HepG2 (cell line): ENCODE measurements around the gene UCKL1. TPM values are rescaled to one million over a fixed set of nuclear protein-coding genes. Genes with fewer than 3 reads are reported as not detected.

Experiments
- CBX5 ChIP-seq: sonication (generic); formaldehyde crosslinking; IDR thresholded peaks from 2 replicates; pipeline ENCODE4 v1.4.0; 2020; ENCODE audit warnings: missing genetic modification reagents, borderline replicate concordance
- DMAP1 ChIP-seq: IDR thresholded peaks from 2 replicates; pipeline ENCODE4 v1.6.1; 2016
- GATA4 ChIP-seq: sonication (generic); IDR thresholded peaks from 2 replicates; pipeline ENCODE4 v1.6.1; 2016; ENCODE audit warnings: antibody characterized with exemption, low read depth, borderline replicate concordance
- HNF1B ChIP-seq: sonication (generic); formaldehyde crosslinking; IDR thresholded peaks from 2 replicates; pipeline ENCODE4 v1.5.1; 2020; ENCODE audit warnings: mild to moderate bottlenecking, moderate library complexity, missing genetic modification reagents
- NCOA1 ChIP-seq: sonication (generic); formaldehyde crosslinking; IDR thresholded peaks from 2 replicates; pipeline ENCODE4 v1.9.0; 2021; ENCODE audit warnings: missing genetic modification reagents
- SNRNP70 ChIP-seq: fragments of 200-400 bp; formaldehyde crosslinking; IDR thresholded peaks from 2 replicates; pipeline ENCODE4 v1.6.1; 2017; ENCODE audit warnings: mild to moderate bottlenecking, low read depth, low read length, moderate library complexity
- ZFP41 ChIP-seq: sonication (generic); formaldehyde crosslinking; IDR thresholded peaks from 2 replicates; pipeline ENCODE4 v1.4.0; 2020; ENCODE audit warnings: mild to moderate bottlenecking, missing genetic modification reagents, borderline replicate concordance
- ZFYVE20 ChIP-seq: sonication (generic); formaldehyde crosslinking; IDR thresholded peaks from 2 replicates; pipeline ENCODE4 v1.8.0; 2023; ENCODE audit warnings: low read depth, mild to moderate bottlenecking, moderate library complexity, missing genetic modification reagents, borderline replicate concordance
- ZKSCAN5 ChIP-seq: sonication (generic); formaldehyde crosslinking; IDR thresholded peaks from 2 replicates; pipeline ENCODE4 v1.5.1; 2020; ENCODE audit warnings: mild to moderate bottlenecking, missing genetic modification reagents
- ZNF101 ChIP-seq: sonication (generic); formaldehyde crosslinking; IDR thresholded peaks from 2 replicates; pipeline ENCODE4 v1.4.0; 2020; ENCODE audit warnings: mild to moderate bottlenecking, low read depth, missing genetic modification reagents, borderline replicate concordance
- ZNF619 ChIP-seq: sonication (generic); formaldehyde crosslinking; IDR thresholded peaks from 2 replicates; pipeline ENCODE4 v1.4.0; 2020; ENCODE audit warnings: mild to moderate bottlenecking, missing genetic modification reagents
- ZNF772 ChIP-seq: sonication (generic); formaldehyde crosslinking; IDR thresholded peaks from 2 replicates; pipeline ENCODE4 v1.5.0; 2020; ENCODE audit warnings: mild to moderate bottlenecking, missing genetic modification reagents
- polyA plus RNA-seq, 8 experiments: library from polyadenylated mRNA; depleted of rRNA in 3 of 8; stranded (reverse) in 7 of 8; unstranded in 1 of 8; fragments of >200 nt; fragmentation: Illumina TruSeq in 4 of 8; extraction: Trizol in 4 of 8; gene quantifications; 2 replicates each; pipeline versions ENCODE4 v1.2.1 to v1.2.3, GENCODE V29; 2011 to 2016; ENCODE audit warnings: low read depth in 4 of 8, missing spikeins in 1 of 8, mixed read lengths in 1 of 8; ENCODE audit not compliant: insufficient read depth in 1 of 8
- total RNA-seq, 5 experiments: library from RNA; depleted of rRNA; stranded (reverse); fragments of >200 nt; fragmentation: Illumina TruSeq; extraction: Trizol; gene quantifications; 2 replicates each; pipeline ENCODE4 v1.2.3, GENCODE V29; 2016; ENCODE audit warnings: low read depth in 1 of 5
- TF ChIP-seq, protein P1 (sequence below): IDR thresholded peaks from 2 replicates; pipeline ENCODE4 v1.6.1; 2016; ENCODE audit warnings: mild to moderate bottlenecking
- TF ChIP-seq, protein P2 (sequence below): sonication (generic); formaldehyde crosslinking; IDR thresholded peaks from 2 replicates; pipeline ENCODE4 v1.5.1; 2020; ENCODE audit warnings: mild to moderate bottlenecking, missing genetic modification reagents
- TF ChIP-seq, protein P3 (sequence below): sonication (generic); formaldehyde crosslinking; conservative IDR thresholded peaks from 2 replicates; pipeline ENCODE4 v1.8.0; 2022; ENCODE audit warnings: low read depth, missing genetic modification reagents
- TF ChIP-seq, protein P4 (sequence below): sonication (generic); formaldehyde crosslinking; IDR thresholded peaks from 2 replicates; pipeline ENCODE4 v1.8.1; 2023; ENCODE audit warnings: missing genetic modification reagents, mild to moderate bottlenecking, borderline replicate concordance

UCKL1 gene
- total and polyA plus RNA-seq, 2 of the 13 experiments (the other 11 are each of a cell fraction or from before 2014, with no cell fraction given) = 50.2 to 126 TPM

- TF ChIP-seq GATA4 (no peak), CBX5 (CRISPR knock-in tag) (no peak; the same call in 1 of the 2 replicates), ZFYVE20 (CRISPR knock-in tag) (0 out of 2 replicates have a peak, but pooled peaks have one; percentile 65), NCOA1 (CRISPR knock-in tag) (no peak), ZNF101 (0 out of 2 replicates have a peak, but pooled peaks have one; percentile 69), ZNF772 (no peak), ZKSCAN5 (no peak), ZNF619 (CRISPR knock-in tag) (peak; percentile 93; the same call in 1 of the 2 replicates), ZFP41 (CRISPR knock-in tag) (no peak), HNF1B (CRISPR knock-in tag) (peak; percentile 79), SNRNP70 (no peak), DMAP1 (CRISPR knock-in tag) (peak; percentile 78; the same call in 1 of the 2 replicates)
- TF ChIP-seq, protein P1, sequence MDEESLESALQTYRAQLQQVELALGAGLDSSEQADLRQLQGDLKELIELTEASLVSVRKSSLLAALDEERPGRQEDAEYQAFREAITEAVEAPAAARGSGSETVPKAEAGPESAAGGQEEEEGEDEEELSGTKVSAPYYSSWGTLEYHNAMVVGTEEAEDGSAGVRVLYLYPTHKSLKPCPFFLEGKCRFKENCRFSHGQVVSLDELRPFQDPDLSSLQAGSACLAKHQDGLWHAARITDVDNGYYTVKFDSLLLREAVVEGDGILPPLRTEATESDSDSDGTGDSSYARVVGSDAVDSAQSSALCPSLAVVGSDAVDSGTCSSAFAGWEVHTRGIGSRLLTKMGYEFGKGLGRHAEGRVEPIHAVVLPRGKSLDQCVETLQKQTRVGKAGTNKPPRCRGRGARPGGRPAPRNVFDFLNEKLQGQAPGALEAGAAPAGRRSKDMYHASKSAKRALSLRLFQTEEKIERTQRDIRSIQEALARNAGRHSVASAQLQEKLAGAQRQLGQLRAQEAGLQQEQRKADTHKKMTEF = peak; percentile 68
- TF ChIP-seq, protein P2, sequence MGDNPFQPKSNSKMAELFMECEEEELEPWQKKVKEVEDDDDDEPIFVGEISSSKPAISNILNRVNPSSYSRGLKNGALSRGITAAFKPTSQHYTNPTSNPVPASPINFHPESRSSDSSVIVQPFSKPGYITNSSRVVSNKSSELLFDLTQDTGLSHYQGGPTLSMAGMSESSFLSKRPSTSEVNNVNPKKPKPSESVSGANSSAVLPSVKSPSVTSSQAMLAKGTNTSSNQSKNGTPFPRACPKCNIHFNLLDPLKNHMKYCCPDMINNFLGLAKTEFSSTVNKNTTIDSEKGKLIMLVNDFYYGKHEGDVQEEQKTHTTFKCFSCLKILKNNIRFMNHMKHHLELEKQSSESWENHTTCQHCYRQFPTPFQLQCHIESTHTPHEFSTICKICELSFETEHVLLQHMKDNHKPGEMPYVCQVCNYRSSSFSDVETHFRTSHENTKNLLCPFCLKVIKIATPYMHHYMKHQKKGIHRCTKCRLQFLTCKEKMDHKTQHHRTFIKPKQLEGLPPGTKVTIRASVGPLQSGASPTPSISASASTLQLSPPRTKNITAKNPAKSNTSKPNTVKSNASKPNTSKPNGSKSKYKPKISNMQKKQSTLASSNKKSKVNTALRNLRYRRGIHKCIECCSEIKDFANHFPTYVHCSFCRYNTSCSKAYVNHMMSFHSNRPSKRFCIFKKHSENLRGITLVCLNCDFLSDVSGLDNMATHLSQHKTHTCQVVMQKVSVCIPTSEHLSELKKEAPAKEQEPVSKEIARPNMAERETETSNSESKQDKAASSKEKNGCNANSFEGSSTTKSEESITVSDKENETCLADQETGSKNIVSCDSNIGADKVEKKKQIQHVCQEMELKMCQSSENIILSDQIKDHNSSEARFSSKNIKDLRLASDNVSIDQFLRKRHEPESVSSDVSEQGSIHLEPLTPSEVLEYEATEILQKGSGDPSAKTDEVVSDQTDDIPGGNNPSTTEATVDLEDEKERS (CRISPR knock-in tag) = peak; percentile 71; the same call in 1 of the 2 replicates
- TF ChIP-seq, protein P3, sequence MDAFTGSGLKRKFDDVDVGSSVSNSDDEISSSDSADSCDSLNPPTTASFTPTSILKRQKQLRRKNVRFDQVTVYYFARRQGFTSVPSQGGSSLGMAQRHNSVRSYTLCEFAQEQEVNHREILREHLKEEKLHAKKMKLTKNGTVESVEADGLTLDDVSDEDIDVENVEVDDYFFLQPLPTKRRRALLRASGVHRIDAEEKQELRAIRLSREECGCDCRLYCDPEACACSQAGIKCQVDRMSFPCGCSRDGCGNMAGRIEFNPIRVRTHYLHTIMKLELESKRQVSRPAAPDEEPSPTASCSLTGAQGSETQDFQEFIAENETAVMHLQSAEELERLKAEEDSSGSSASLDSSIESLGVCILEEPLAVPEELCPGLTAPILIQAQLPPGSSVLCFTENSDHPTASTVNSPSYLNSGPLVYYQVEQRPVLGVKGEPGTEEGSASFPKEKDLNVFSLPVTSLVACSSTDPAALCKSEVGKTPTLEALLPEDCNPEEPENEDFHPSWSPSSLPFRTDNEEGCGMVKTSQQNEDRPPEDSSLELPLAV (CRISPR knock-in tag) = no peak
- TF ChIP-seq, protein P4, sequence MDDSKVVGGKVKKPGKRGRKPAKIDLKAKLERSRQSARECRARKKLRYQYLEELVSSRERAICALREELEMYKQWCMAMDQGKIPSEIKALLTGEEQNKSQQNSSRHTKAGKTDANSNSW (CRISPR knock-in tag) = no peak
Observed at GRCh38 chr20:63968928-63969760, 12.9 kb upstream of the UCKL1 start (continued).
